ENCODE results near the gene ARRB1.
"Not testable (repeated sequence)": the region's sequence is repeated elsewhere in the genome, so short reads cannot be mapped to it uniquely, and the experiment has no call there.

ARRB1 gene

DNA sequence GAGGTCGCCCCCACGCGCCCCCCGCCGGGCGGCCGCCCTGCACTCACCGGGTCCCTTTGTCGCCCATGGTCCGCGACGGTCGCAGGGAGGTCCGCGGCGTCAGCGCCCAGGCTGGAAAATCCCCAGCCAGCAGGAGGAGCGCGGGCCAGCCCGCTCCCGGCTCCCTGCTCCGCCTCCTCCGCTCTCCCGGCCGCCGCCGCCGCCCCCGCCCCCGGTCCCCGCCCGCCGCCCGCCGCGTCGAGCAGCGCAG, at the start of gene ARRB1:
TSS of gene ARRB1 (minus strand) at position 121 of the 250 bp plus-strand sequence. CDS start at position 67, 54 bp downstream.
- DNase-seq: no peak

DNA sequence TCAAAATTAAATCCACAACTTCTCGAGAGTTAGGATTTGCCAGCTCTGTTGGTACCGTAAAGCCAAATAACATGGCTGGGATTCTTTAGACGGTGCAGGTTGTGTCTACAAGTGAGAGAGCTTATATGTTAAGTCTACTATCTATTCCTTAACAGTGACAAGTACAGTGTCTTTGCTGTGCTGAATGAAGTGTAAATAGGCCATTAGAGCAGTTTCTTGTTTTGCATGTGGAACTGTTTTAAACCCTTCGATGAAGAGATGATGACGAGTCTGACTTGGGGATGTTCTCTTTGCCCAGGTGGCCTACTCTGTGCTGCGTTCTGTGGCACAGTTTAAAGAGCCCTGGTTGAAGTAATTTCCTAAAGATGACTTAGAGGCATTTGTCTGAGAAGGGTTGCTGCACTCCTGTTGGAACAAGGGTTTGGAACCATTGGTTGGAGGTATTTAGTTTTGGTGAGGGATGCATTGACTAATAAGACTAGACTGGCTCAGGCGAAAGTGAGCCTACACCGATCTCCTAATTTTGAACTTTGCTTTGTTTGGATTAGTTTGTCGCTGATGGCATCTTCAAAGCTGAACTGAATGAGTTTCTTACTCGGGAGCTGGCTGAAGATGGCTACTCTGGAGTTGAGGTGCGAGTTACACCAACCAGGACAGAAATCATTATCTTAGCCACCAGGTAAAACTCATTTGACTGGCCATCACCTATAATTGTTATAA, 48.8 kb upstream of the ARRB1 start:
- DNase-seq: no peak

DNA sequence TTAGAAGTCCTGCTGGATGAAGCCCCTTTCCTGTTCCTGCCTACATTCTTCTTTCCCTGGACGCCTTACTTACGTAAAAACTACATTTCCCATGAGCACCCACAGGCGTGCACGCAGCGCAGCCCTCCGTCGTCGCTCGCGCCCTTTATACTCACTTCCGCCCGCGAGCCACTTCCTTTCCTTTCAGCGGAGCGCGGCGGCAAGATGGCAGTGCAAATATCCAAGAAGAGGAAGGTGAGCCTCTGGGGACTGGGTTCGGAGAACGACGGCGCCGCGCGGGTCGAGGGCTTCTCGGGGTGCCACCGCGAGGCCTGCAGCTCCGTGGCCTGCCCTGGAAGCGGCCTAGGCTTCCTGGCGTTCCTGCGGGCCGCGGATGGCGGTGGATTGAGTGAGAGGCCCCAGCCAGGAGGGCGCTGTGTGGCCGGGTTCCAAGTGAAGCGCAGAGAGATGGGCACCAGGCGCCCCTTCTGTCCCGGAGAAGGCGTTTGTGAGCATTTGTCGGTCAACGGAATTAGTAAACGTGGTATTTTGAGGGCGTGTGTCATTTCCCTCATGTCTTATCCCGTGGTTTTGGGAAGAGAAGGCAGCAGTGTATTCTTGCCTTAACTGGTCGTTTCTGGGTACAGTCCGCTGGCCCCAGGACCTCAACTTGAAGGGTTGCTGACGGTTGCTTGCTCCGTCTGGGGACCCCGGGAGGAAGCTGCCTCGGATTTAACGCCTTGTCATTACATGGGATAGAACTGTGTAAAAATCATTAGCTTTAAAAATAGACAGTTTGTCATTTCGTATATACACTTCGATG, 48.1 kb upstream of the ARRB1 start, which contains the start of gene RPS3:
TSS of gene RPS3 (plus strand) at position 175 of the 802 bp plus-strand sequence. CDS start at position 205, 30 bp downstream.
- peak; percentile 79 for DNase-seq

DNA sequence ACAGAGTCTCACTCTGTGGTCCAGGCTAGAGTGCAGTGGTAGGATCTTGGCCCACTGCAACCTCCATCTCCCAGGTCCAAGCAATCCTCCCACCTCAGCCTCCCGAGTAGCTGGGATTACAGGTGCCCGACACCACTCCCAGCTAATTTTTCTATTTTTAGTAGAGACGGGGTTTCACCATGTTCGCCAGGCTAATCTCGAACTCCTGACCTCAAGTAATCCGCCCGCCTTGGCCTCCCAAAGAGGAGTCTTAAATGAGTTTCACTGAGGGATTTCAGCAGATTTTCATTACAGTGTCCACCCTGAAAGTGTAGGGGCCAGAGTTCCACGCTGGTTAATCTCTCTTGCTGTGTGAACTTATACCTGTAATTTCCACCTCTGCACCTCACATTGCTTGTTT, 47.4 kb upstream of the ARRB1 start:
- no peak for DNase-seq

DNA sequence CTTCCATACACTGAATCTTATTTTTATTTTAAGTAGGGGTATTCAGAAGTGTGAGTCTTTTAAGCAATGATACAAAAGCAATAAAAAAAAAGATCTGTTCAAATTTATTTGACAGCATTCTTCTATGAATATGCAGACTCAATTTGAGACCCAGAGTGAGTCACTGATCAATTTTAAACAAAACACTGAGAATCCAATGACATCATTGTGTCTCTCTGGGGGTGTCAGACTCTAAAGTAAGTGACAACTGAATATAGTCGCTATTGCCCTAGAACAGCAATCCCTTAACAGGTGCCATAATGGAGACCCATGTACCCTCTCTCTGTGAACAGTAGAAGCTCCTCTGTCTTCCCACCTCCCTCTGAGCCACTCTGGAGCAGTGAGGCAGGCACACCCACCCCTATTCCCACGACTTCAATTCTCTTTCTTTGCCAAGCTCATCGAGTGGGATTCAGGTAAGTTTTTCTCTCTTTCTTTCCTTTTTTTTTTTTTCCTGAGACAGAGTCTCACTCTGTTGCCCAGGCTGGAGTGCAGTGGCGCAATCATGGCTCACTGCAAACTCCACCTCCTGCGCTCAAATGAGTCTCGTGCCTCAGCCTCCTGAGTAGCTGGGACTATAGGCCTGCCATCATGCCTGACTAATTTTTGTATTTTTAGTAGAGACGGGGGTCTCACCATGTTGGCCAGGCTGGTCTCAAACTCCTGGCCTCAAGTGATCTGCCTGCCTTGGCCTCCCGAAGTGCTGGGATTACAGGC, 42.8 kb upstream of the ARRB1 start:
- no peak for DNase-seq

DNA sequence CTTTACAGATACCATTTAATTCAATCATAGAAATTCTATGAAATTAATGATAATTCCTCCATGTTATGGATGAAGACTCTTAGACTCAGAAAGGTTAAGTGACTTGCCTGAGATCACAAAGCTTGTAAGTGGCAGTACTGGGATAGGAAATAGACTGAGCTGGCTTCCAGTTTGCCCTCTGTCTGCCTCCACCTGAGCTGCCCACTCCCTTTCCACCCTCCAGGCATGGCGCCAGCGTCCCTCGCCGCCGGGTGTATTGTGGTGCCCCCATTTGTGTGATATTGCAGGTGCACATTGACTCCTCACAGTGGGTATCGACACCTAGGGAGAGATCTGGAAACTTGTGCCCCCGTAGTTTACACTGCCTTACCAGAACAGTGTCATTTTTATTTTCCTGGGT, 38.5 kb upstream of the ARRB1 start:
- DNase-seq: no peak

DNA sequence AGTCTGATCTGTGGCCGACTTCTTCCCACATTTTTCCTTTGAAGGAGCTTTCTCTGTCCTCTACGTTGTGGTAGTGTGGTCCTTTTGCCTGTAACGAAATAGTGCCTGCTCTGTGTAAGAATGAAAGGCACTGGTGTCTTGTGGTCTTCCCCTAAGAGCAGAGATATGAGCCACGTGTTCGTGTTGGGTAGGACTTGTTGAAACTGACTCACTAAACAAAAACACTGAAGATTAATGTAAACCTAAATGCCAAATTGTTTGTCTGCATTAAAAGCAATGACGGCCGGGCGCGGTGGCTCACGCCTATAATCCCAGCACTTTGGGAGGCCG, 37.8 kb upstream of the ARRB1 start:
- no peak for DNase-seq

DNA sequence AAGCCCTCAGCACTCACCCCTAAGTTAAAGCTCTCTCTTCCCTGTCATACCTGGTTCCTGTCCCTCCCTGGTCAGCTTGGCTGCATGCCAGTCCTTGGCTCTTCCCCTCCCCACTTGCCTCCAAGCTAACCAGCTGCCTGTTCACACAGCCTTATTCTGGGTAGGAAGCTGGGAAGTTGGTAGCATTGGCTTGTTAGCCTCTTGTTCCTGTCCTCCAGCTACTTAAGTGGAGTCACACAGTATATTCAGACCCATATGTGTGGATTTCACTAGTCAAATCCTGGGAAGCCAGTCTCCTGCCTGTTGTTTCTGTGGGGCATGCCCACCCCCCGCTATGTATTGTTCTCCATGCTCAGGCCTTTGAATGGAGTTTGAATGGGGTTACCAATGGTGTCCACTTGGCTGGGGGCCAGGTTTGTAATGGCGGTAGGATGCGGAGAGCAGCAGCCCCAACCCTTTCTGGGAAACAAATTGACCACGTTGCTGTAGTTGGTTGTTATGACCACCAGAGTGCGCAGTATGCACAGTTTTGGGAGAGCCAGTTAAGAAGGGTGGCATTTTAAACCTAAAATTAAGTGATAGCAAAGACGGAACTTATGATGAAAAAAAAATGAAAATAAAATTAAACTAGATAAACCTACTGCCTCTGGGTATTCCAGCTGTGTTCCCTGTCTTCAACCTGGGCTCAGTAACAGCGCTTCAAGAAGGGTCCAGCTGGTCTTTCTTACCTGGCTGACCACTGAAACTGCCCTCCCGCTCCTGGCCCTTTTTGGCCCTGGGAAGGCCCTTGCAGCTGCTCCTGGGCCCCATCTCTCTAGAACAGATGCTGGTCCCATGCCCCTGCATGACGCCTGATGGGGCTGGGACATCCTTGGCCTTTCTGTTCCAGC, 37.2 kb upstream of the ARRB1 start:
- no peak for DNase-seq

DNA sequence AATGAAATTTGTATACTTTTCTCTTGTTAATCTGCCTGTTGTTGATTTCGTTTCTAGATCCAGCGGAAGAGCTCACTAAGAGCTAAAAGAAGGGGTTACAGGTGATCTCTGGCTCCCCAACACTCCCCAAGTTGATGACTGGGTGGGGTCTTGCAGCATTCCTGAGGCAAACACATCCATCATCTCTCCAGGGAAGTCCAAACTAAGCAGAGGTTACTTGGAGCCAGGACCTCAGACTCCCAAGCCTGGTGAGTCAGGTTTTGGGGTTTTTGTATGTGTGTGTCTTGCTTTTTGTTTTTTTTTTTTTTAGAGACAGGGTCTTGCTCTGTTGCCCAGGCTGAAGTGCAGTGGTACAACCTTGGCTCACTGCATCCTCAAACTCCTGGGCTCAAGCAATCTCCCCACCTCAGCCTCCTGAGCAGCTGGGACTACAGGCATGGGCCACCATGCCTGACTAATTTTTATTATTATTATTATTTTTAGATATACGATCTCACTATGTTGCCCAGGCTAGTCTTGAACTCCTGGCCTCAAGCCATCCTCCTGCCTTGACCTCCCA, 36.4 kb upstream of the ARRB1 start:
- DNase-seq: no peak

DNA sequence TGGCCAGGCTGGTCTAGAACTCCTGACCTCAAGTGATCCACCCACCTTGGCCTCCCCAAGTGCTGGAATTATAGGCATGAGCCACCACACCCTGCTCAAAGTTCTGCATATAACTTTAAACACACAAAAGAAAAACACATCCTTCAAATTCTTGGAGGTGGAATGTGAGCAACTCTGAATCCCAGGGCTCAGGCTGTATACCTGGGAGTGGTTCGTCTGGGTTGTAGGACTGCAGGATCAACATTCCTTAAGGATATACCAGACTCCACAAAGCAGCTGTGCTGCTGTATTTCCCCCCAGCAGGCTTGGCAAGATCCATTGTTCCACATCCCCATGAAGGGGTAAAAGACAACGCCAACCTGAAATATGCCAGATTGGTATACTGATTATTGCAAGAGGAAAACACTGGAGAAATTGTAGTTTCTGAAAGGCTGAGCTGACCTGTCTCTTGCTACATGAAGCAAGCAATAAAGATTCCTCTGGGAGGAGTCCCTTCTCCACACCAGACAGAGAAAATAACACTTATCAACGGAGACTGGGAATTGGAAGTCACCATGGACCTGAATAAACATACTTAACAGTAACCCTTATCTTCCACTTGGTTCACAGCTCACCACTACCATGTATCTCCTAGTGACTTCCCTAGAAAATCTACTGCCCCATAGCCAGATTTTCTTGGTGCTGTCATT, 35.6 kb upstream of the ARRB1 start:
- no peak for DNase-seq

DNA sequence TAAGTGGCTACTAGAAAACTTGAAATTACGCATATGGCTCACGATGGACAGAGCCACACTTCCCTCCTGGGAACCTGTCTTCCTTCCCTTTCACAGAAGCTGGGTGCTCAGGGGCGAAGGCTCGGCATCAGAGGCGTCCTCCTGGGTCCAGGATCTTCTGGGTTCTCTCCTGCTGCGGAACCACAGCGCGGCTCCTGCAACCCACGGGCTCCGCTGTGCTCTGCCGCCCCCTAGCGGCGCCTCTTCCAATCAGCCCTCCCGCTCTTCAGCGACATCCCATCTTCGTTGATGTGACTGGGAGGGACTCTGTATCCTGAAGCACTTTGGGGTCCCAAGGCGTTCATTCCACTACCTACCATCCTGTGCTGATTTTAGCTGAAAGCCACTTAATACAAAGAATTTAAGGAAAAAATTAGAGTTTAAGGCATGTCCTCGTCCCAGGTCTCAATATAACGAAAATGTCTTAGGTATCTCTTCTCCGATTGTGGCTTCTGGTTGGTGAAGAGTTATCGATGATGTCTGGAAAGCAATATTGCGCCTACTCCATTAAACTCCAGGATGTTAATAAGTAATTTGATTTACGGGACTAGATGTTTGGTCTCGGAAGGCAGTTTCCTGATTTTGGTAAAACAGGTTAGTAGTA, 33.1 kb upstream of the ARRB1 start:
- DNase-seq: no peak

DNA sequence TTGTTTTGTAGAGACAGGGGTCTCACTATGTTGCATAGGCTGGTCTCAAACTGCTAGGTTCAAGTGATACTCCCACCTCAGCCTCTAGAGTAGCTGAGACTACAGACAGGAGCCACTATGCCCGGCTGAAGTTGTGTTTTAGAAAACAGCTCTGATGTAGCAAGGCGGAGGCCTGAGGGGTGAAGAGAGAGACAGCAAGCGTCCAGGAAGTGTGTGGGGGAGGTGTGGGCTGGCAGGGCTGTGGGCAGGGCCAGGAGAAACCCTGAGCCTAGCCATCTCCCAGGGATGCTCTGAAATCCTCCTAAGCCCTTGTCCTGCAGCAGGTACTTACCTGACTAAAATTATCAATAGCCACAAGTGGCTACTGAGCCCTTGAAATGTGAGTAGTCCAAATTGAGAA, 31.8 kb upstream of the ARRB1 start:
- no peak for DNase-seq

DNA sequence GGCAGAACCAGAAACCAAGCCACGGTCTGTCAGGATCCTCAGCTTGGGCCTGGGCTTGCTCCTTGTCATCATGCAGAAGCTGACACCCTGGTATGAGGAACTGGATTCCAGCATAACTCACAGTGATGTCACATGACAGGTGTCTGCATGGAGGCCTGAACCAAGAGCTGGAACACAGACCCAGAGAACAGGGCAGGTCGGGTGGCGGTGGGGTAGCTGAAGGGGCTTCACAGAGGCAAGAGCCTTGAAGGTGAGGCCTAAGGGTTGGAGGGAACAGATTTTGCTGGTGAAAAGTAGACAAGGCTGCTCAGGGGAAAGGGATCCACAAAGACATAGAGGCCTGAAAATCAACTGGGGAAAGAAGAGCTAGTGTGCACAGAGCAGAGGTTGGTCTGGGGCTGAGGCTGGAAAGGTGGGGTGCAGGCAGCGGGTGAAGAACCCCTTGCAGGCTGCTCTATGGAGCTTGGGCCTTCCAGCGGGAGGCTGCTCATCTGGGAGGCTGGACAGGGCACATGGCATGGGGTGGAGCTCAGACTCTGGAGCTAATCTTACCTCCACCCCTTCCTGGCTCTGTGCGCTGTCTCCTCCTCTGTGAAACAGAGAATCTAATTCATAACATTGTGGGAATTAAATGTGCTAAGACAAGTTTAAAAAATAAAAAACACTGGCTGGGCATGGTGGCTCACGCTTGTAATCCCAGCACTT, 29.4 kb upstream of the ARRB1 start:
- DNase-seq: no peak

DNA sequence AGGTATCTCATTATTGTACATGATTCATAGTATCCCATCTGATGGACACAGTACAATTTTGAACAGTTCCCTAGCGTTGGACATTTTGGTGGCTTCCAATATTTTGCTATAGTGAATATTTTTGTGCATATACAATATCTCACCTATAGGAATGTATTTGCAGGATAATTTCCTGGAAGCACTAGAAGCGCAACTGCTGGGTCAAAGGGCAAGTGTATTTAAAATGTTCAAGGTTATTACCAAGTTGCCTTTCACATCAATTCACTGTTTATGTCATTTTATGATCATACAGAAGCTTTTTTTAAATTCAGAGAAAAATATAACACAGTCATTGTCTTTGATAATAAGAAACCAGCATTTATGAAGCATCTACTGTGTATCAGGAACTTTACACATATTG, 28.8 kb upstream of the ARRB1 start:
- no peak for DNase-seq

DNA sequence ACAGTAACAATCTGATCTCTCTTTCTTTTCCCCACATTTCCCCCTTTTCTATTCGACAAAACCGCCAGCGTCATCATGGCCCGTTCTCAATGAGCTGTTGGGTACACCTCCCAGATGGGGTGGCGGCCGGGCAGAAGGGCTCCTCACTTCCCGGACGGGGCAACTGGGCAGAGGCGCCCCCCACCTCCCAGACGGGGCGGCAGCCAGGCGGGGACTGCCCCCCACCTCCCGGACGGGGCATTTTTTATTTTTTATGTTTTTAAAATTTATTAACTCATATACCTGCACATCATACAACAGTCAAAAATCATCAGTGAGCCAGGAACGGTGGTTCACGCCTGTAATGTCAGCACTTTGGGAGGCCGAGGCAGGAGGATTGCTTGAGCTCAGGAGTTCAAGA, 27.3 kb upstream of the ARRB1 start:
- DNase-seq: not testable (repeated sequence)

DNA sequence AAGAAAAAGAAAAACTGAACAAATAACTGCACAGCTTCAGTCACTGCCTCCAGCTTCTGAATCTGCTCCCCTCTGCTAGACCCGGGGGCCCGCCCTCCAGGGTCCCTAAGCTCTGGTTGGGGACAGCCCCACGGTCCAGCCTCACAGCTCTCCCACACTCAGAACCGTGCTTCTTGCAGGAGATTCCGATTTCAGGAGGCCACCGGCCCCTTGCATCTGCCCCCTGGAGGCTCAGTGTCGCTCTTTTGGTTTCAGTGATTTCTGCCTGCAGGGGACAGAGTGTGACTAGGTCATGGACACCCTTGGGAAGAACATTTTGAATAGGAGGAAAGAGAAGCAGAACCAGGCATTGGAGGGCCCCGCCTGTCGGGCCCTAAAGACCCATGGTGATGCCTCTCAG, 24.7 kb upstream of the ARRB1 start:
- no peak for DNase-seq

DNA sequence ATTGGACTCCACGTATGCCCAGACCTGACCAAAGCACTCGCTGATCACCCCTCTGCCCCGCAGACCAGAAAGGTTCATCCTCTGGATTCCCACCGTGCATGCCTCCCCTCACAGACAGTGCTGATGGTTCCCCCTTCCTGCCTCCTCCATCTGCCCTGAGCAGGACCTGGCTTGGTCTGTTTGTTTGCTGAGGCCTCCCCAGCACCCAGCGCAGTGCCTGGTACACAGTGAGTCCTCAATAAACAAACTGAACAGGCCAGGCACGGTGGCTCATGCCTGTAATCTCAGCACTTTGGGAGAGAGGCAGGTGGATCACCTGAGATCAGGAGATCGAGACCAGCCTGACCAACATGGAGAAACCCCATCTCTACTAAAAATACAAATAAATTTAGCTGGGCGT, 24.2 kb upstream of the ARRB1 start:
- no peak for DNase-seq

DNA sequence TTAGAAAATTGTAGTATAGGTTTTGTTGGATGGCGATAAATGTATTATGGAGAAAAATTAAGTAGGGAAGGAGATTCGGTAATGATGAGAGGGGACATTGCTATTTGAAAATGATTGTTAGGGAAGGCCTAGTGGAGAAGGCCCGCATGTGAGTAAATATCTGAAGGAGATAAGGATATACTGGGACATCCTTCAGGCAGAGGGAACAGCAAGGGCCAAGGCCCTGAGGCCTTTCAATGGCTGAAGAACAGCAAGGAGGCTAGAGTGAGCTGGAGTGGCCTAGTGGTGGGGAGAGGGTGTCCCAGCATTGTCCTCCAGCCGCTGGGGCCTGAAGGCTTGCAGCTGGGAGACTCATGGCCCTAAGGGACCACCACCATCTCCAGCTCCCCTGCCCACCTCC, 23.2 kb upstream of the ARRB1 start:
- DNase-seq: no peak

DNA sequence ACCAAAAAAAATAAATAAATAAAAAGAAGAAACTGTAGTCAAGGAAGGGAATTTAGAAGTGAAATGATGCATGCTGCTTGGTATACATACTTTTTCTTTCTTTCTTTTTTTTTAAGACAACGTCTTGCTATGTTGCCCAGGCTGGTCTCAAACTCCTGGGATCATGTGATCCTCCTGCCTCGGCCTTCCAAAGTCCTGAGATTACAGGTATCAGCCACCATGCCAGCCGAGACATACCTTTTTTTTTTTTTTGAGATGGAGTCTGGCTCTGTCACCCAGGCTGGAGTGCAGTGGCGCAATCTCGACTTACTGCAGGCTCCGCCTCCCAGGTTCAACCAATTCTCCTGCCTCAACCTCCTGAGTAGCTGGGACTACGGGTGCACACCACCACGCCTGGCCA, 21.7 kb upstream of the ARRB1 start:
- no peak for DNase-seq

DNA sequence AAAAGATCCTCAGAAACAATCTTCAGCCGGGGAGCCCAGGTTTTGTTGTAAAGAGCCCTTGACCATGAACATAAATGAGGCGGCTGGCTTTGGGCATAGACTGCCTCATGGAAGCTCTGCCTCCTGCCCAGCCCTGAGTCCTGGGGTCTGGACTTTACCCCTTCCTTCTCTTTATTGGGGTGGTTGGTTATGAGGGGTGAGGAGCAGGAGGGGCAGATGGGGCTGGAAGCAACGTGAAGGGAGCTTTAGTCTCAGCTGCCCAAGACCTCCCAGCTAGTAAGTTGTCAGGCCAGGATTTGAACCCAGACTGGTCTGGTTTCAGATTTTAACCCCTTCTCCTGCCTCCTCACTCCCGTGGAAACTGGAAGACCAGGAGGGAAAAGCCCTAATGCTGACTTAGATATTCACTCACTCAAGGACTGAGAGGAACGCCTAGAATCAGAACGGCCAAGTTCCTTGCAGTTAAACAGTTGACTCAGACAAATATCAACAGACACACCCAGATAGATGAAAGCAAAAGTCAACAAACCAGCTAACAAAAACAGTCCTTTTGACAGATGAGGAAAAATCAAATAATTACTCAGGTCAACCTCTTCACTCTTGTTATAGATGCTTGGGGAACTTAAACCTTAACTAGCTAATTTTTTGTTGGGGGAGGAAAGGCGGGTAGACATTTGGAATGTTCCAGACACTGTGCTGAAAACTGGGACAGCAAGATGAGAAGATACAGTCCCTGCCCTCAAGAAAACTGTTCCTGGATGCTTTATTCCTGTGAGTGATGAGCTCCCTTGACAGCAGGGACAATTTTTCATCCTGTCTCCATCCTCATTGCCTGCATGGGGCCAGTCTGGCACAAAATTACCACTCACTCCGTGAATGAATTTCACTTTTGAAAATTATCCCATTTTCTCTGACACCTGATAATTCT, 20.8 kb upstream of the ARRB1 start:
- DNase-seq: no peak

All from SIG-M5 (cell line).